B cell (primary cell): ENCODE measurements around the gene CYP4A22. TPM values are rescaled to one million over a fixed set of nuclear protein-coding genes. Genes with fewer than 3 reads are reported as not detected.
A peak's percentile ranks its signal among the peaks of the same experiment; 100 is the strongest.

Experiments used
- ATAC-seq: fragments of 200-7000 bp; cut with Tn5 transposase; one replicate; pipeline ENCODE4 v1.10.0; 2021; ENCODE audit warnings: low read depth, mild to moderate bottlenecking, moderate number of reproducible peaks, moderate library complexity
- CTCF ChIA-PET: fragments of 350-600 bp; sonication (Branson Sonifier 250); formaldehyde crosslinking; loops from one replicate; lab custom pipeline; 2021; ENCODE audit warnings: antibody characterized with exemption, inconsistent platforms; lab: Charles Lee
- POLR2A ChIA-PET: fragments of 350-600 bp; sonication (Branson Sonifier 250); formaldehyde crosslinking; loops from one replicate; lab custom pipeline; 2021; ENCODE audit warnings: antibody characterized with exemption; lab: Charles Lee
- DNase-seq: peaks from one replicate; pipeline ENCODE4 v3.0.0; 2013
- H2AFZ ChIP-seq: 2 replicates; pipeline ENCODE4 v1.6.1; 2012; ENCODE audit warnings: mild to moderate bottlenecking, low read depth, low read length; ENCODE audit not compliant: insufficient read depth, poor library complexity, severe bottlenecking
- H3K27ac ChIP-seq, 2 donors: 1 replicate in 1 of 2; 2 replicates in 1 of 2; pipeline ENCODE4 v1.5.1; 2012 to 2013; ENCODE audit warnings: low read length in 2 of 2, mild to moderate bottlenecking in 2 of 2, moderate library complexity in 1 of 2
- H3K27me3 ChIP-seq, 4 experiments: fragments of 200-600 bp in 1 of 4; sonication (generic) in 1 of 4; replicated peaks in 1 of 4; 1 replicate in 2 of 4; 2 replicates in 2 of 4; pipeline versions ENCODE4 v1.6.1 to v1.7.0; 2013 to 2016; ENCODE audit warnings: low read length in 3 of 4, mild to moderate bottlenecking in 2 of 4, mixed read lengths in 1 of 4, moderate library complexity in 1 of 4; ENCODE audit not compliant: insufficient read depth in 4 of 4, control insufficient read depth in 3 of 4; ENCODE audit errors: control extremely low read depth in 1 of 4
- H3K36me3 ChIP-seq, 2 experiments: replicated peaks in 1 of 2; 1 replicate in 1 of 2; 2 replicates in 1 of 2; pipeline versions ENCODE4 v1.6.1 to v1.7.1; 2013; ENCODE audit warnings: low read length in 1 of 2; ENCODE audit not compliant: insufficient read depth in 2 of 2, control insufficient read depth in 1 of 2; ENCODE audit errors: control extremely low read depth in 1 of 2, extremely low read depth in 1 of 2
- H3K4me1 ChIP-seq, 2 donors: fragments of 200-600 bp in 1 of 2; sonication (generic) in 1 of 2; 1 replicate in 1 of 2; 2 replicates in 1 of 2; pipeline versions ENCODE4 v1.5.1 to v1.6.1; 2013 to 2017; ENCODE audit warnings: low read length in 2 of 2; ENCODE audit not compliant: control insufficient read depth in 2 of 2, insufficient read depth in 2 of 2
- H3K4me2 ChIP-seq: replicated peaks from 2 replicates; pipeline ENCODE3; 2012; ENCODE audit warnings: mild to moderate bottlenecking, low read depth, low read length; ENCODE audit not compliant: poor library complexity, severe bottlenecking
- H3K4me3 ChIP-seq, 5 experiments: fragments of 200-600 bp in 1 of 5; sonication (generic) in 1 of 5; 1 replicate in 3 of 5; 2 replicates in 2 of 5; pipeline versions ENCODE4 v1.5.1 to v1.7.0; 2011 to 2016; ENCODE audit warnings: low read length in 4 of 5, mild to moderate bottlenecking in 4 of 5, low read depth in 2 of 5, control low read depth in 1 of 5, moderate library complexity in 1 of 5; ENCODE audit not compliant: insufficient read depth in 1 of 5; ENCODE audit errors: control extremely low read depth in 1 of 5, extremely low read depth in 1 of 5
- H3K79me2 ChIP-seq: fragments of 200-600 bp; sonication (generic); one replicate; pipeline ENCODE4 v1.6.0; 2016; ENCODE audit warnings: low read length; ENCODE audit not compliant: control insufficient read depth, insufficient read depth
- H3K9ac ChIP-seq: fragments of 200-600 bp; sonication (generic); 2 replicates; pipeline ENCODE4 v1.6.1; 2017; ENCODE audit warnings: mild to moderate bottlenecking, low read length, moderate library complexity
- H3K9me3 ChIP-seq, 3 donors: one replicate each; pipeline versions ENCODE4 v1.6.1 to v1.7.1; 2013; ENCODE audit warnings: low read length in 2 of 3; ENCODE audit not compliant: control insufficient read depth in 2 of 3, insufficient read depth in 1 of 3; ENCODE audit errors: control extremely low read depth in 1 of 3
- H4K20me1 ChIP-seq: 2 replicates; pipeline ENCODE4 v1.6.0; 2012; ENCODE audit warnings: mild to moderate bottlenecking, low read length; ENCODE audit not compliant: insufficient read depth, control insufficient read depth, poor library complexity, severe bottlenecking
- H3K27ac Mint-ChIP-seq: one replicate; pipeline ENCODE4 v1.8.0; 2021; ENCODE audit warnings: mixed read lengths
- H3K27me3 Mint-ChIP-seq: one replicate; pipeline ENCODE4 v1.8.0; 2021; ENCODE audit warnings: mixed read lengths
- H3K4me1 Mint-ChIP-seq: one replicate; pipeline ENCODE4 v1.8.0; 2021; ENCODE audit warnings: mixed read lengths
- H3K4me3 Mint-ChIP-seq: one replicate; pipeline ENCODE4 v1.8.0; 2021; ENCODE audit warnings: mixed read lengths
- H3K9me3 Mint-ChIP-seq: one replicate; pipeline ENCODE4 v1.8.0; 2022; ENCODE audit warnings: mixed read lengths; ENCODE audit not compliant: insufficient read depth
- CTCF ChIP-seq: fragments of 200-600 bp; IDR thresholded peaks from one replicate; pipeline ENCODE4 v1.8.0; 2022; ENCODE audit warnings: antibody characterized with exemption, mild to moderate bottlenecking
- EZH2 ChIP-seq: IDR thresholded peaks from 2 replicates; pipeline ENCODE4 v1.6.1; 2012; ENCODE audit warnings: borderline replicate concordance, low read depth, mild to moderate bottlenecking, moderate library complexity, low read length; ENCODE audit not compliant: insufficient read depth, poor library complexity, severe bottlenecking
- WGBS: methylation state at CpG from one replicate; pipeline ENCODE4 v1.1.5; 2013; ENCODE audit warnings: missing lambda C conversion rate; ENCODE audit not compliant: insufficient coverage; 5-methylcytosine and 5-hydroxymethylcytosine counted together
- intact Hi-C: fragments of 100-400 bp; cut with micrococcal nuclease; formaldehyde crosslinking; loops from one replicate; pipeline ENCODE4 v1.10.0; 2022
- polyA plus RNA-seq: library from polyadenylated mRNA; depleted of rRNA; stranded (reverse); fragments of >200 nt; gene quantifications from 2 replicates; pipeline ENCODE4 v1.2.3, GENCODE V29; 2012
- total RNA-seq, 2 donors: library from RNA; stranded (reverse); fragments of 120-200 nt in 1 of 2; gene quantifications; 1 replicate in 1 of 2; 2 replicates in 1 of 2; pipeline versions ENCODE4 v1.2.3 to v1.2.4, GENCODE V29; 2013 to 2022

The CYP4A22 gene
- total and polyA plus RNA-seq, 2 donors (not counting 1 experiment from before 2014, with no cell fraction given): not detected

GRCh38 chr1:47179017-47179987 is 42.1 kb downstream of the CYP4A22 start:
- WGBS: 15% methylated on average over 27 of the region's 30 CpGs
- peaks cover 6 to 11% of the 10 kb centered on the region in 2 donors for H3K4me1 ChIP-seq
- H3K9ac ChIP-seq: peak overlapping the region; percentile 42
- DNase-seq (peak; percentile 69), ATAC-seq (peak; percentile 69)
- peaks cover 0 to 25% (median 7%) of the 10 kb centered on the region in 4 experiments for H3K27me3 ChIP-seq
- no peaks in the 10 kb centered on the region for H4K20me1 ChIP-seq
- Mint-ChIP-seq H3K4me1 (peaks cover 10% of the 10 kb centered on the region), H3K27ac (peak overlapping the region; percentile 1), H3K27me3 (peaks cover 50% of the 10 kb centered on the region), H3K9me3 (no peaks in the 10 kb centered on the region), H3K4me3 (peak overlapping the region; percentile 83)
- TF ChIP-seq EZH2 (no peak), CTCF (peak; percentile 79)
- no peak overlapping the region for H3K27ac ChIP-seq
- ChIA-PET CTCF (interaction anchor here (0.9 to 3.1 kb wide), 15 partner anchors 9 to 548 kb away, joined by 3 to 31 read pairs (median 5); partner anchors contain the start of genes PDZK1IP1 and STIL), POLR2A (no interaction called here)
- peak overlapping the region; percentile 74 for H2AFZ ChIP-seq
- no peaks in the 10 kb centered on the region for H3K36me3 ChIP-seq
- peaks cover 0 to 7% (median 0%) of the 10 kb centered on the region in 3 donors for H3K9me3 ChIP-seq
- H3K79me2 ChIP-seq: no peaks in the 10 kb centered on the region
- peak overlapping the region in 3 of 5 experiments; percentile 18 to 45 (median 31) for H3K4me3 ChIP-seq
- H3K4me2 ChIP-seq: peak overlapping the region; percentile 70
- intact Hi-C loops: no loop called here
